GM21619 (cell line): ENCODE data around the gene GCLC.
"Not testable (repeated sequence)": the region's sequence is repeated elsewhere in the genome, so short reads cannot be mapped to it uniquely, and the experiment has no call there.

Source experiments
- ATAC-seq: cut with Tn5 transposase; IDR thresholded peaks from one replicate; pipeline ENCODE4 v1.9.1; 2021; ENCODE audit not compliant: unreplicated experiment

GCLC gene

GRCh38 chr6:53544470-53545308 is at the start of gene GCLC:
GCLC (minus strand) TSS chr6:53545101; CDS start chr6:53544645, 456 bp downstream.
- ATAC-seq, result peak; percentile 61

- no peak for ATAC-seq
Observed at GRCh38 chr6:53594596-53594995, 49.7 kb upstream of the GCLC start.

GRCh38 chr6:53593001-53593488 is 48.1 kb upstream of the GCLC start:
- no peak for ATAC-seq

- ATAC-seq, result no peak
Observed at GRCh38 chr6:53591873-53592272, 47.0 kb upstream of the GCLC start.

GRCh38 chr6:53588816-53589509 is 44.1 kb upstream of the GCLC start:
- no peak for ATAC-seq

GRCh38 chr6:53587291-53587690 is 42.4 kb upstream of the GCLC start:
- no peak for ATAC-seq

GRCh38 chr6:53585208-53585900 is 40.5 kb upstream of the GCLC start:
- no peak for ATAC-seq

GRCh38 chr6:53584726-53585125 is 39.8 kb upstream of the GCLC start:
- ATAC-seq, result no peak

GRCh38 chr6:53583451-53583850 is 38.5 kb upstream of the GCLC start:
- ATAC-seq, result no peak

- ATAC-seq, result no peak
Observed at GRCh38 chr6:53582963-53583362, 38.1 kb upstream of the GCLC start.

- ATAC-seq, result no peak
Observed at GRCh38 chr6:53581856-53582255, 37.0 kb upstream of the GCLC start.

GRCh38 chr6:53581173-53581773 is 36.4 kb upstream of the GCLC start:
- ATAC-seq, result no peak

- ATAC-seq, result no peak
Observed at GRCh38 chr6:53579338-53579737, 34.4 kb upstream of the GCLC start.

GRCh38 chr6:53578371-53578770 is 33.5 kb upstream of the GCLC start:
- no peak for ATAC-seq

GRCh38 chr6:53573299-53573698 is 28.4 kb upstream of the GCLC start:
- ATAC-seq, result no peak

- ATAC-seq, result not testable (repeated sequence)
Observed at GRCh38 chr6:53572379-53572778, 27.5 kb upstream of the GCLC start.

GRCh38 chr6:53568776-53569616 is 24.1 kb upstream of the GCLC start:
- ATAC-seq, result no peak

GRCh38 chr6:53567701-53568100 is 22.8 kb upstream of the GCLC start:
- no peak for ATAC-seq

- ATAC-seq, result no peak
Observed at GRCh38 chr6:53566755-53567154, 21.9 kb upstream of the GCLC start.

- no peak for ATAC-seq
Observed at GRCh38 chr6:53565886-53566285, 21.0 kb upstream of the GCLC start.
